PC-9 (cell line): ENCODE data around the gene SPATA31E1. TPM values are rescaled to one million over a fixed set of nuclear protein-coding genes. Genes with fewer than 3 reads are reported as not detected.
"Not testable (repeated sequence)": the region's sequence is repeated elsewhere in the genome, so short reads cannot be mapped to it uniquely, and the experiment has no call there.

Experiments used
- BruUV-seq: library from RNA; stranded (reverse); fragments of 400-500 nt; replicated peaks from 2 replicates; lab custom pipeline; 2021; lab: Mats Ljungman, UMichigan
- CTCF ChIA-PET: fragments of 300-600 bp; sonication (Branson Sonifier 250); formaldehyde crosslinking; loops from one replicate; lab custom pipeline; 2022; ENCODE audit warnings: antibody characterized with exemption; lab: Charles Lee
- POLR2A ChIA-PET: fragments of 300-600 bp; sonication (Branson Sonifier 250); formaldehyde crosslinking; loops from one replicate; lab custom pipeline; 2022; ENCODE audit warnings: antibody characterized with exemption; ENCODE audit not compliant: unreplicated experiment; lab: Charles Lee
- DNase-seq, 2 experiments: peaks; one replicate each; pipeline versions ENCODE4 v3.0.0 to v3.0.0-alpha.2; 2015 to 2022; ENCODE audit warnings: mixed read lengths in 1 of 2
- H2AFZ ChIP-seq: fragments of 200-600 bp; sonication (generic); 2 replicates; pipeline ENCODE4 v1.8.1; 2017; ENCODE audit warnings: antibody characterized with exemption
- H3F3A ChIP-seq: fragments of 200-600 bp; sonication (generic); 2 replicates; pipeline ENCODE4 v1.8.1; 2017; ENCODE audit warnings: antibody characterized with exemption, mild to moderate bottlenecking, low read depth; ENCODE audit not compliant: insufficient read depth
- H3K27ac ChIP-seq: fragments of 200-600 bp; sonication (generic); 2 replicates; pipeline ENCODE4 v1.6.1; 2016; ENCODE audit warnings: mixed run types
- H3K27me3 ChIP-seq: fragments of 200-600 bp; sonication (generic); 2 replicates; pipeline ENCODE4 v1.6.1; 2016; ENCODE audit warnings: low read depth, mixed run types; ENCODE audit not compliant: insufficient read depth
- H3K36me3 ChIP-seq: fragments of 200-600 bp; sonication (generic); 2 replicates; pipeline ENCODE4 v1.6.1; 2016; ENCODE audit warnings: low read depth, mixed run types
- H3K4me1 ChIP-seq: fragments of 200-600 bp; sonication (generic); replicated peaks from 2 replicates; pipeline ENCODE4 v1.6.1; 2016; ENCODE audit warnings: mixed run types; ENCODE audit not compliant: insufficient read depth
- H3K4me2 ChIP-seq: fragments of 200-600 bp; sonication (generic); 2 replicates; pipeline ENCODE4 v1.6.1; 2017; ENCODE audit warnings: mixed run types
- H3K4me3 ChIP-seq: fragments of 200-600 bp; sonication (generic); 2 replicates; pipeline ENCODE4 v1.6.1; 2016; ENCODE audit warnings: mixed run types
- H3K79me2 ChIP-seq: fragments of 200-600 bp; sonication (generic); 2 replicates; pipeline ENCODE4 v1.6.1; 2017; ENCODE audit warnings: low read depth, mixed run types
- H3K9me2 ChIP-seq: fragments of 200-600 bp; sonication (generic); 2 replicates; pipeline ENCODE4 v1.8.1; 2017; ENCODE audit warnings: mild to moderate bottlenecking; ENCODE audit not compliant: insufficient read depth
- H3K9me3 ChIP-seq: fragments of 200-600 bp; sonication (generic); 2 replicates; pipeline ENCODE4 v1.8.1; 2016; ENCODE audit warnings: low read depth; ENCODE audit not compliant: insufficient read depth
- H4K20me1 ChIP-seq: fragments of 200-600 bp; sonication (generic); 2 replicates; pipeline ENCODE4 v1.8.1; 2017; ENCODE audit not compliant: insufficient read depth
- CTCF ChIP-seq: fragments of 200-600 bp; sonication (generic); conservative IDR thresholded peaks from 2 replicates; pipeline ENCODE4 v1.6.1; 2017; ENCODE audit warnings: mixed run types, antibody characterized with exemption, mild to moderate bottlenecking, moderate library complexity
- EZH2 ChIP-seq: fragments of 200-600 bp; sonication (generic); IDR thresholded peaks from 2 replicates; pipeline ENCODE4 v1.8.0; 2017; ENCODE audit warnings: antibody characterized with exemption, low read depth
- intact Hi-C: fragments of 100-400 bp; cut with micrococcal nuclease; formaldehyde crosslinking; loops from one replicate; pipeline ENCODE4 v1.10.0; 2022; ENCODE audit not compliant: unreplicated experiment
- total RNA-seq: library from RNA; stranded (reverse); gene quantifications from 2 replicates; pipeline ENCODE4 v1.2.3, GENCODE V29; 2021

Gene SPATA31E1
- total RNA-seq, 1 experiment from 2014 or later: not detected

- peak; percentile 34 to 64 for DNase-seq
- Histone ChIP-seq H3K9me3 (no peaks in the 10 kb centered on the region), H3K9me2 (no peaks in the 10 kb centered on the region), H3K4me3 (no peak overlapping the region), H4K20me1 (no peaks in the 10 kb centered on the region), H3F3A (no peaks in the 10 kb centered on the region), H3K79me2 (no peaks in the 10 kb centered on the region), H3K4me1 (0 out of 2 replicates have a peak, but pooled peaks cover 8% of the 10 kb centered on the region), H3K27ac (no peak overlapping the region), H2AFZ (no peak overlapping the region), H3K4me2 (no peak overlapping the region), H3K36me3 (no peaks in the 10 kb centered on the region), H3K27me3 (no peaks in the 10 kb centered on the region)
- POLR2A ChIA-PET: no interaction called here
- CTCF ChIA-PET: no interaction called here
- intact Hi-C loops: no loop called here
- TF ChIP-seq EZH2: no peak
- no peak for TF ChIP-seq CTCF
- BruUV-seq: no TSS peak
These were observed 32.3 kb upstream of the SPATA31E1 start for GRCh38 chr9:87850391-87850790.

DNA sequence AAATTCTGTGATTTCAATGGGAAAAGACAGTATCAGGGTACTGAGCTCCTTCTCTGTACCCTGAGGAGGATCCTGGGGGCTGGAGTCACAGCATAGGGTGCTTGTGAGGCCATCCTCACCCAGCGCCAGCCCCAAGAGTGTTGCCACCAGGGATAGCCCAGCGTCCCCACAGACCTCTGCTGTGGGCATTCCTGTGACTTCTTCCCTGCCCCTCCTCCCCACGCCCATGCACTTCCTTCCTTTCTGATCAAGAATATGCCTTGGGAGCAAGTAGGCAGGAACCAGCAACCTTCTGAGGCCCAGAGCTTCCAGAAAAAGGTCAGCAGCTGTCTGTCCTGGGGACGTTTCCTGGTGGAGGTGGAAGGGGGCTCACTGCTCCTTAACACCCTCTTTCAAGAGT, 31.5 kb upstream of the SPATA31E1 start:
- H2AFZ ChIP-seq, H3K27ac ChIP-seq, H3K4me3 ChIP-seq, BruUV-seq, H3K9me2 ChIP-seq, POLR2A ChIA-PET, H3K79me2 ChIP-seq, H3F3A ChIP-seq, CTCF ChIA-PET, H3K36me3 ChIP-seq, DNase-seq, intact Hi-C loops, H3K9me3 ChIP-seq, H3K27me3 ChIP-seq, H4K20me1 ChIP-seq, H3K4me1 ChIP-seq, H3K4me2 ChIP-seq: not testable (repeated sequence)

- Histone ChIP-seq H3K4me2 (no peak overlapping the region), H2AFZ (no peak overlapping the region), H3K27ac (no peak overlapping the region), H3K4me3 (no peak overlapping the region), H3K4me1 (0 out of 2 replicates have a peak, but pooled peaks cover 8% of the 10 kb centered on the region), H3K9me3 (no peaks in the 10 kb centered on the region), H3F3A (no peaks in the 10 kb centered on the region), H4K20me1 (no peaks in the 10 kb centered on the region), H3K79me2 (no peaks in the 10 kb centered on the region), H3K9me2 (no peaks in the 10 kb centered on the region), H3K27me3 (no peaks in the 10 kb centered on the region), H3K36me3 (no peaks in the 10 kb centered on the region)
- DNase-seq: no peak
- BruUV-seq: no TSS peak
- TF ChIP-seq CTCF (no peak), EZH2 (no peak)
- ChIA-PET CTCF (no interaction called here), POLR2A (no interaction called here)
- intact Hi-C loops: no loop called here
These were observed 29.4 kb upstream of the SPATA31E1 start for GRCh38 chr9:87853302-87853701.
